HepG2 (cell line): ENCODE results near the gene C1orf159. TPM values are rescaled to one million over a fixed set of nuclear protein-coding genes. Genes with fewer than 3 reads are reported as not detected.
A peak's percentile ranks its signal among the peaks of the same experiment; 100 is the strongest.

Experiments
- ASH2L ChIP-seq: fragments of 300-600, 200-600 bp; sonication (generic); IDR thresholded peaks from 2 replicates; pipeline ENCODE4 v1.7.0; 2017; ENCODE audit warnings: low read depth, mild to moderate bottlenecking, moderate library complexity, mixed read lengths, low read length; ENCODE audit not compliant: insufficient read length
- CEBPZ ChIP-seq: IDR thresholded peaks from 2 replicates; pipeline ENCODE4 v1.6.1; 2012; ENCODE audit warnings: low read length, improper control_type of control experiment
- KIAA2018 ChIP-seq: sonication (generic); formaldehyde crosslinking; IDR thresholded peaks from 2 replicates; pipeline ENCODE4 v1.5.0; 2020; ENCODE audit warnings: mild to moderate bottlenecking, missing genetic modification reagents, borderline replicate concordance
- NR2C2 ChIP-seq: sonication (generic); formaldehyde crosslinking; IDR thresholded peaks from 2 replicates; pipeline ENCODE4 v1.4.0; 2020; ENCODE audit warnings: missing genetic modification reagents, mild to moderate bottlenecking, moderate library complexity, borderline replicate concordance
- TAF15 ChIP-seq: fragments of 200-400 bp; formaldehyde crosslinking; IDR thresholded peaks from one replicate; pipeline ENCODE4 v1.6.1; 2018; ENCODE audit warnings: mild to moderate bottlenecking, low read depth, low read length; ENCODE audit not compliant: poor library complexity, severe bottlenecking
- ZBTB38 ChIP-seq: sonication (generic); formaldehyde crosslinking; IDR thresholded peaks from 2 replicates; pipeline ENCODE4 v1.5.1; 2020; ENCODE audit warnings: mild to moderate bottlenecking, missing genetic modification reagents
- ZBTB7A ChIP-seq: sonication (generic); formaldehyde crosslinking; IDR thresholded peaks from 2 replicates; pipeline ENCODE4 v1.8.0; 2022; ENCODE audit warnings: mild to moderate bottlenecking, missing genetic modification reagents
- ZFP82 ChIP-seq: sonication (generic); formaldehyde crosslinking; IDR thresholded peaks from 2 replicates; pipeline ENCODE4 v1.5.1; 2020; ENCODE audit warnings: mild to moderate bottlenecking, missing genetic modification reagents, borderline replicate concordance
- ZNF274 ChIP-seq: sonication (generic); formaldehyde crosslinking; IDR thresholded peaks from 2 replicates; pipeline ENCODE4 v1.5.1; 2020; ENCODE audit warnings: mild to moderate bottlenecking, missing genetic modification reagents
- ZNF891 ChIP-seq: sonication (generic); formaldehyde crosslinking; IDR thresholded peaks from 2 replicates; pipeline ENCODE4 v1.5.0; 2020; ENCODE audit warnings: mild to moderate bottlenecking, missing genetic modification reagents
- ZSCAN30 ChIP-seq: sonication (generic); formaldehyde crosslinking; IDR thresholded peaks from 2 replicates; pipeline ENCODE4 v1.5.0; 2020; ENCODE audit warnings: mild to moderate bottlenecking, missing genetic modification reagents
- ZSCAN5A ChIP-seq: sonication (generic); formaldehyde crosslinking; IDR thresholded peaks from 2 replicates; pipeline ENCODE4 v1.8.0; 2022; ENCODE audit warnings: mild to moderate bottlenecking, missing genetic modification reagents, borderline replicate concordance
- polyA plus RNA-seq, 8 experiments: library from polyadenylated mRNA; depleted of rRNA in 3 of 8; stranded (reverse) in 7 of 8; unstranded in 1 of 8; fragments of >200 nt; fragmentation: Illumina TruSeq in 4 of 8; extraction: Trizol in 4 of 8; gene quantifications; 2 replicates each; pipeline versions ENCODE4 v1.2.1 to v1.2.3, GENCODE V29; 2011 to 2016; ENCODE audit warnings: low read depth in 4 of 8, missing spikeins in 1 of 8, mixed read lengths in 1 of 8; ENCODE audit not compliant: insufficient read depth in 1 of 8
- total RNA-seq, 5 experiments: library from RNA; depleted of rRNA; stranded (reverse); fragments of >200 nt; fragmentation: Illumina TruSeq; extraction: Trizol; gene quantifications; 2 replicates each; pipeline ENCODE4 v1.2.3, GENCODE V29; 2016; ENCODE audit warnings: low read depth in 1 of 5

C1orf159 gene
- total and polyA plus RNA-seq, 2 of the 13 experiments (the other 11 are each of a cell fraction or from before 2014, with no cell fraction given) = 3.8 to 6.7 TPM

GRCh38 chr1:1079408-1080121 lies 36.3 kb downstream of the C1orf159 start (continued):
- no peak for TF ChIP-seq ZSCAN5A (CRISPR knock-in tag)
- TF ChIP-seq NR2C2 (CRISPR knock-in tag) = peak; percentile 35; the same call in 1 of the 2 replicates
- no peak for TF ChIP-seq ZSCAN30
- no peak for TF ChIP-seq KIAA2018 (CRISPR knock-in tag)
- TF ChIP-seq ZNF274 (CRISPR knock-in tag) = peak; percentile 92
- TF ChIP-seq CEBPZ = no peak
- TF ChIP-seq ZFP82 = 0 out of 2 replicates have a peak, but pooled peaks have one; percentile 33
- peak; percentile 76 for TF ChIP-seq ZNF891 (CRISPR knock-in tag)
- no peak for TF ChIP-seq TAF15
- TF ChIP-seq ZBTB7A (CRISPR knock-in tag) = 0 out of 2 replicates have a peak, but pooled peaks have one; percentile 39
- TF ChIP-seq ZBTB38 (CRISPR knock-in tag) = peak; percentile 86; the same call in 1 of the 2 replicates
- TF ChIP-seq ASH2L = no peak
